B cell (primary cell): Measurements from ENCODE around the gene MC5R. TPM values are rescaled to one million over a fixed set of nuclear protein-coding genes. Genes with fewer than 3 reads are reported as not detected.

Source experiments
- ATAC-seq: fragments of 200-7000 bp; cut with Tn5 transposase; one replicate; pipeline ENCODE4 v1.10.0; 2021; ENCODE audit warnings: low read depth, mild to moderate bottlenecking, moderate number of reproducible peaks, moderate library complexity
- CTCF ChIA-PET: fragments of 350-600 bp; sonication (Branson Sonifier 250); formaldehyde crosslinking; loops from one replicate; lab custom pipeline; 2021; ENCODE audit warnings: antibody characterized with exemption, inconsistent platforms; lab: Charles Lee
- POLR2A ChIA-PET: fragments of 350-600 bp; sonication (Branson Sonifier 250); formaldehyde crosslinking; loops from one replicate; lab custom pipeline; 2021; ENCODE audit warnings: antibody characterized with exemption; lab: Charles Lee
- DNase-seq: peaks from one replicate; pipeline ENCODE4 v3.0.0; 2013
- H2AFZ ChIP-seq: 2 replicates; pipeline ENCODE4 v1.6.1; 2012; ENCODE audit warnings: mild to moderate bottlenecking, low read depth, low read length; ENCODE audit not compliant: insufficient read depth, poor library complexity, severe bottlenecking
- H3K27ac ChIP-seq, 2 donors: 1 replicate in 1 of 2; 2 replicates in 1 of 2; pipeline ENCODE4 v1.5.1; 2012 to 2013; ENCODE audit warnings: low read length in 2 of 2, mild to moderate bottlenecking in 2 of 2, moderate library complexity in 1 of 2
- H3K27me3 ChIP-seq, 4 experiments: fragments of 200-600 bp in 1 of 4; sonication (generic) in 1 of 4; replicated peaks in 1 of 4; 1 replicate in 2 of 4; 2 replicates in 2 of 4; pipeline versions ENCODE4 v1.6.1 to v1.7.0; 2013 to 2016; ENCODE audit warnings: low read length in 3 of 4, mild to moderate bottlenecking in 2 of 4, mixed read lengths in 1 of 4, moderate library complexity in 1 of 4; ENCODE audit not compliant: insufficient read depth in 4 of 4, control insufficient read depth in 3 of 4; ENCODE audit errors: control extremely low read depth in 1 of 4
- H3K36me3 ChIP-seq, 2 experiments: replicated peaks in 1 of 2; 1 replicate in 1 of 2; 2 replicates in 1 of 2; pipeline versions ENCODE4 v1.6.1 to v1.7.1; 2013; ENCODE audit warnings: low read length in 1 of 2; ENCODE audit not compliant: insufficient read depth in 2 of 2, control insufficient read depth in 1 of 2; ENCODE audit errors: control extremely low read depth in 1 of 2, extremely low read depth in 1 of 2
- H3K4me1 ChIP-seq, 2 donors: fragments of 200-600 bp in 1 of 2; sonication (generic) in 1 of 2; 1 replicate in 1 of 2; 2 replicates in 1 of 2; pipeline versions ENCODE4 v1.5.1 to v1.6.1; 2013 to 2017; ENCODE audit warnings: low read length in 2 of 2; ENCODE audit not compliant: control insufficient read depth in 2 of 2, insufficient read depth in 2 of 2
- H3K4me2 ChIP-seq: replicated peaks from 2 replicates; pipeline ENCODE3; 2012; ENCODE audit warnings: mild to moderate bottlenecking, low read depth, low read length; ENCODE audit not compliant: poor library complexity, severe bottlenecking
- H3K4me3 ChIP-seq, 5 experiments: fragments of 200-600 bp in 1 of 5; sonication (generic) in 1 of 5; 1 replicate in 3 of 5; 2 replicates in 2 of 5; pipeline versions ENCODE4 v1.5.1 to v1.7.0; 2011 to 2016; ENCODE audit warnings: low read length in 4 of 5, mild to moderate bottlenecking in 4 of 5, low read depth in 2 of 5, control low read depth in 1 of 5, moderate library complexity in 1 of 5; ENCODE audit not compliant: insufficient read depth in 1 of 5; ENCODE audit errors: control extremely low read depth in 1 of 5, extremely low read depth in 1 of 5
- H3K79me2 ChIP-seq: fragments of 200-600 bp; sonication (generic); one replicate; pipeline ENCODE4 v1.6.0; 2016; ENCODE audit warnings: low read length; ENCODE audit not compliant: control insufficient read depth, insufficient read depth
- H3K9ac ChIP-seq: fragments of 200-600 bp; sonication (generic); 2 replicates; pipeline ENCODE4 v1.6.1; 2017; ENCODE audit warnings: mild to moderate bottlenecking, low read length, moderate library complexity
- H3K9me3 ChIP-seq, 3 donors: one replicate each; pipeline versions ENCODE4 v1.6.1 to v1.7.1; 2013; ENCODE audit warnings: low read length in 2 of 3; ENCODE audit not compliant: control insufficient read depth in 2 of 3, insufficient read depth in 1 of 3; ENCODE audit errors: control extremely low read depth in 1 of 3
- H4K20me1 ChIP-seq: 2 replicates; pipeline ENCODE4 v1.6.0; 2012; ENCODE audit warnings: mild to moderate bottlenecking, low read length; ENCODE audit not compliant: insufficient read depth, control insufficient read depth, poor library complexity, severe bottlenecking
- H3K27ac Mint-ChIP-seq: one replicate; pipeline ENCODE4 v1.8.0; 2021; ENCODE audit warnings: mixed read lengths
- H3K27me3 Mint-ChIP-seq: one replicate; pipeline ENCODE4 v1.8.0; 2021; ENCODE audit warnings: mixed read lengths
- H3K4me1 Mint-ChIP-seq: one replicate; pipeline ENCODE4 v1.8.0; 2021; ENCODE audit warnings: mixed read lengths
- H3K4me3 Mint-ChIP-seq: one replicate; pipeline ENCODE4 v1.8.0; 2021; ENCODE audit warnings: mixed read lengths
- H3K9me3 Mint-ChIP-seq: one replicate; pipeline ENCODE4 v1.8.0; 2022; ENCODE audit warnings: mixed read lengths; ENCODE audit not compliant: insufficient read depth
- CTCF ChIP-seq: fragments of 200-600 bp; IDR thresholded peaks from one replicate; pipeline ENCODE4 v1.8.0; 2022; ENCODE audit warnings: antibody characterized with exemption, mild to moderate bottlenecking
- EZH2 ChIP-seq: IDR thresholded peaks from 2 replicates; pipeline ENCODE4 v1.6.1; 2012; ENCODE audit warnings: borderline replicate concordance, low read depth, mild to moderate bottlenecking, moderate library complexity, low read length; ENCODE audit not compliant: insufficient read depth, poor library complexity, severe bottlenecking
- WGBS: methylation state at CpG from one replicate; pipeline ENCODE4 v1.1.5; 2013; ENCODE audit warnings: missing lambda C conversion rate; ENCODE audit not compliant: insufficient coverage; 5-methylcytosine and 5-hydroxymethylcytosine counted together
- intact Hi-C: fragments of 100-400 bp; cut with micrococcal nuclease; formaldehyde crosslinking; loops from one replicate; pipeline ENCODE4 v1.10.0; 2022
- polyA plus RNA-seq: library from polyadenylated mRNA; depleted of rRNA; stranded (reverse); fragments of >200 nt; gene quantifications from 2 replicates; pipeline ENCODE4 v1.2.3, GENCODE V29; 2012
- total RNA-seq, 2 donors: library from RNA; stranded (reverse); fragments of 120-200 nt in 1 of 2; gene quantifications; 1 replicate in 1 of 2; 2 replicates in 1 of 2; pipeline versions ENCODE4 v1.2.3 to v1.2.4, GENCODE V29; 2013 to 2022

The MC5R gene
- total and polyA plus RNA-seq, 2 donors (not counting 1 experiment from before 2014, with no cell fraction given): not detected

GRCh38 chr18:13791181-13791580 is 32.8 kb upstream of the MC5R start:
- ATAC-seq (no peak), DNase-seq (no peak)
- ChIA-PET CTCF (no interaction called here), POLR2A (no interaction called here)
- Mint-ChIP-seq H3K9me3 (no peaks in the 10 kb centered on the region), H3K4me3 (no peak overlapping the region), H3K27me3 (peaks cover 6% of the 10 kb centered on the region), H3K4me1 (no peaks in the 10 kb centered on the region), H3K27ac (no peak overlapping the region)
- Histone ChIP-seq H3K79me2 (no peaks in the 10 kb centered on the region), H3K4me3 (no peak overlapping the region), H3K9ac (no peak overlapping the region), H3K27ac (no peak overlapping the region), H3K4me1 (no peaks in the 10 kb centered on the region), H3K9me3 (peaks cover 0 to 9% (median 1%) of the 10 kb centered on the region in 3 donors), H2AFZ (no peak overlapping the region), H3K36me3 (no peaks in the 10 kb centered on the region), H4K20me1 (no peaks in the 10 kb centered on the region), H3K4me2 (no peak overlapping the region), H3K27me3 (peaks cover 0 to under 1% (median 0%) of the 10 kb centered on the region in 4 experiments)
- intact Hi-C loops: no loop called here
- 84% methylated on average over 3 of the region's 7 CpGs for WGBS
- TF ChIP-seq CTCF (no peak), EZH2 (no peak)

GRCh38 chr18:13793819-13794218 is 30.1 kb upstream of the MC5R start:
- POLR2A ChIA-PET: no interaction called here
- no peaks in the 10 kb centered on the region for H3K4me1 Mint-ChIP-seq
- H3K4me3 ChIP-seq: no peak overlapping the region

More at GRCh38 chr18:13793819-13794218, 30.1 kb upstream of the MC5R start:
- Histone ChIP-seq H2AFZ (no peak overlapping the region), H3K9ac (no peak overlapping the region), H4K20me1 (no peaks in the 10 kb centered on the region), H3K4me1 (no peaks in the 10 kb centered on the region), H3K79me2 (no peaks in the 10 kb centered on the region), H3K27me3 (peaks cover 0 to 17% (median 4%) of the 10 kb centered on the region in 4 experiments), H3K4me2 (no peak overlapping the region), H3K9me3 (peaks cover 0 to 6% (median 0%) of the 10 kb centered on the region in 3 donors), H3K36me3 (no peaks in the 10 kb centered on the region), H3K27ac (no peak overlapping the region)
- CTCF ChIA-PET: no interaction called here
- WGBS: 46% methylated on average over 2 of the region's 7 CpGs
- Mint-ChIP-seq H3K9me3 (no peaks in the 10 kb centered on the region), H3K27me3 (peaks cover 27% of the 10 kb centered on the region), H3K4me3 (no peak overlapping the region), H3K27ac (no peak overlapping the region)
- no peak for DNase-seq
- no peak for ATAC-seq
- intact Hi-C loops: no loop called here
- no peak for TF ChIP-seq CTCF
- TF ChIP-seq EZH2: no peak
